HG02840 (cell line): ENCODE results near the gene CNTNAP2.
"Not testable (repeated sequence)": the region's sequence is repeated elsewhere in the genome, so short reads cannot be mapped to it uniquely, and the experiment has no call there.

ENCODE experiments used
- ATAC-seq: cut with Tn5 transposase; IDR thresholded peaks from one replicate; pipeline ENCODE4 v1.9.1; 2021; ENCODE audit warnings: mild to moderate bottlenecking, moderate library complexity, moderate number of reproducible peaks; ENCODE audit not compliant: unreplicated experiment, low FRiP score

The CNTNAP2 gene

GRCh38 chr7:148456351-148456750 is 2339.8 kb downstream of the CNTNAP2 start:
- ATAC-seq = no peak

GRCh38 chr7:148457310-148457921 is 2340.8 kb downstream of the CNTNAP2 start:
- no peak for ATAC-seq

- no peak for ATAC-seq
Measured at GRCh38 chr7:148458263-148458662, 2341.7 kb downstream of the CNTNAP2 start.

GRCh38 chr7:148461392-148462179 is 2345.0 kb downstream of the CNTNAP2 start:
- no peak for ATAC-seq

- ATAC-seq = not testable (repeated sequence)
Measured at GRCh38 chr7:148462774-148463173, 2346.2 kb downstream of the CNTNAP2 start.

- no peak for ATAC-seq
Measured at GRCh38 chr7:148463210-148463609, 2346.6 kb downstream of the CNTNAP2 start.

- ATAC-seq = no peak
Measured at GRCh38 chr7:148464947-148465346, 2348.3 kb downstream of the CNTNAP2 start.

GRCh38 chr7:148465441-148465840 is 2348.8 kb downstream of the CNTNAP2 start:
- not testable (repeated sequence) for ATAC-seq

GRCh38 chr7:148466120-148466519 is 2349.5 kb downstream of the CNTNAP2 start:
- ATAC-seq = no peak

GRCh38 chr7:148468700-148469098 is 2352.1 kb downstream of the CNTNAP2 start:
- ATAC-seq = no peak
